ENCODE measurements around the gene ROBO2.

GRCh38 chr3:77191014-77191413 is 151.1 kb downstream of the ROBO2 start:
- TF ChIP-seq, protein P1, sequence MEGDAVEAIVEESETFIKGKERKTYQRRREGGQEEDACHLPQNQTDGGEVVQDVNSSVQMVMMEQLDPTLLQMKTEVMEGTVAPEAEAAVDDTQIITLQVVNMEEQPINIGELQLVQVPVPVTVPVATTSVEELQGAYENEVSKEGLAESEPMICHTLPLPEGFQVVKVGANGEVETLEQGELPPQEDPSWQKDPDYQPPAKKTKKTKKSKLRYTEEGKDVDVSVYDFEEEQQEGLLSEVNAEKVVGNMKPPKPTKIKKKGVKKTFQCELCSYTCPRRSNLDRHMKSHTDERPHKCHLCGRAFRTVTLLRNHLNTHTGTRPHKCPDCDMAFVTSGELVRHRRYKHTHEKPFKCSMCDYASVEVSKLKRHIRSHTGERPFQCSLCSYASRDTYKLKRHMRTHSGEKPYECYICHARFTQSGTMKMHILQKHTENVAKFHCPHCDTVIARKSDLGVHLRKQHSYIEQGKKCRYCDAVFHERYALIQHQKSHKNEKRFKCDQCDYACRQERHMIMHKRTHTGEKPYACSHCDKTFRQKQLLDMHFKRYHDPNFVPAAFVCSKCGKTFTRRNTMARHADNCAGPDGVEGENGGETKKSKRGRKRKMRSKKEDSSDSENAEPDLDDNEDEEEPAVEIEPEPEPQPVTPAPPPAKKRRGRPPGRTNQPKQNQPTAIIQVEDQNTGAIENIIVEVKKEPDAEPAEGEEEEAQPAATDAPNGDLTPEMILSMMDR (conservative IDR thresholded peaks at IDR 0.05; ENCODE audit: low read depth in 2 of 2): no peak
- TF ChIP-seq EZH2 (IDR thresholded peaks at IDR 0.05; ENCODE audit: low read depth, unreplicated experiment): no peak
- TF ChIP-seq POLR2AphosphoS5 (IDR thresholded peaks at IDR 0.05; ENCODE audit: low read depth): no peak
